HepG2 (cell line): ENCODE results near the gene GMEB2. TPM values are rescaled to one million over a fixed set of nuclear protein-coding genes. Genes with fewer than 3 reads are reported as not detected.

Experiments used
- ARID3A ChIP-seq: IDR thresholded peaks from 2 replicates; pipeline ENCODE4 v1.6.1; 2012; ENCODE audit warnings: low read depth, low read length, improper control_type of control experiment
- CCAR2 ChIP-seq: fragments of 200-400 bp; formaldehyde crosslinking; optimal IDR thresholded peaks from 2 replicates; pipeline ENCODE3; 2018; ENCODE audit warnings: low read depth, mild to moderate bottlenecking, low read length, moderate library complexity
- DBP ChIP-seq: sonication (generic); formaldehyde crosslinking; IDR thresholded peaks from 2 replicates; pipeline ENCODE4 v1.4.0; 2020; ENCODE audit warnings: missing genetic modification reagents; ENCODE audit errors: not compliant biosample characterization
- E2F1 ChIP-seq: sonication (generic); formaldehyde crosslinking; IDR thresholded peaks from 2 replicates; pipeline ENCODE4 v1.5.0; 2020; ENCODE audit warnings: missing genetic modification reagents
- HNF4A ChIP-seq: sonication (generic); formaldehyde crosslinking; IDR thresholded peaks from 2 replicates; pipeline ENCODE4 v1.4.0; 2020; ENCODE audit warnings: missing genetic modification reagents
- KAT8 ChIP-seq: IDR thresholded peaks from 2 replicates; pipeline ENCODE4 v1.6.1; 2016; ENCODE audit warnings: missing genetic modification reagents, missing compliant biosample characterization
- KLF16 ChIP-seq, 2 experiments: sonication (generic) in 1 of 2; formaldehyde crosslinking in 1 of 2; IDR thresholded peaks; 2 replicates each; pipeline versions ENCODE4 v1.6.1 to v1.8.0; 2016 to 2023; ENCODE audit warnings: missing genetic modification reagents in 2 of 2, missing compliant biosample characterization in 1 of 2
- NCOA1 ChIP-seq: sonication (generic); formaldehyde crosslinking; IDR thresholded peaks from 2 replicates; pipeline ENCODE4 v1.9.0; 2021; ENCODE audit warnings: missing genetic modification reagents
- NONO ChIP-seq, 2 experiments: fragments of 450-650 bp in 1 of 2; sonication (generic) in 1 of 2; formaldehyde crosslinking in 1 of 2; IDR thresholded peaks in 1 of 2; conservative IDR thresholded peaks in 1 of 2; 2 replicates each; pipeline versions ENCODE4 v1.6.1 to v1.8.0; 2017 to 2022; ENCODE audit warnings: mild to moderate bottlenecking in 1 of 2, missing genetic modification reagents in 1 of 2, moderate library complexity in 1 of 2
- ONECUT2 ChIP-seq: sonication (generic); formaldehyde crosslinking; IDR thresholded peaks from 2 replicates; pipeline ENCODE4 v1.4.0; 2020; ENCODE audit warnings: missing genetic modification reagents
- SALL1 ChIP-seq: sonication (generic); formaldehyde crosslinking; IDR thresholded peaks from 2 replicates; pipeline ENCODE4 v1.8.0; 2022; ENCODE audit warnings: mild to moderate bottlenecking, missing genetic modification reagents
- TARDBP ChIP-seq: sonication (generic); formaldehyde crosslinking; IDR thresholded peaks from 2 replicates; pipeline ENCODE4 v1.8.0; 2022; ENCODE audit warnings: mild to moderate bottlenecking, missing genetic modification reagents
- THAP7 ChIP-seq: sonication (generic); formaldehyde crosslinking; IDR thresholded peaks from 2 replicates; pipeline ENCODE4 v1.8.1; 2023; ENCODE audit warnings: mild to moderate bottlenecking, missing genetic modification reagents
- XBP1 ChIP-seq: sonication (generic); formaldehyde crosslinking; IDR thresholded peaks from 2 replicates; pipeline ENCODE4 v1.5.0; 2020; ENCODE audit warnings: missing genetic modification reagents
- ZBTB10 ChIP-seq: sonication (generic); formaldehyde crosslinking; IDR thresholded peaks from 2 replicates; pipeline ENCODE4 v1.4.0; 2020; ENCODE audit warnings: missing genetic modification reagents, borderline replicate concordance
- ZNF687 ChIP-seq: sonication (generic); formaldehyde crosslinking; IDR thresholded peaks from 2 replicates; pipeline ENCODE4 v1.5.1; 2020; ENCODE audit warnings: mild to moderate bottlenecking, missing genetic modification reagents, moderate library complexity
- ZNF773 ChIP-seq: sonication (generic); formaldehyde crosslinking; IDR thresholded peaks from 2 replicates; pipeline ENCODE4 v1.4.0; 2020; ENCODE audit warnings: missing genetic modification reagents, borderline replicate concordance
- polyA plus RNA-seq, 8 experiments: library from polyadenylated mRNA; depleted of rRNA in 3 of 8; stranded (reverse) in 7 of 8; unstranded in 1 of 8; fragments of >200 nt; fragmentation: Illumina TruSeq in 4 of 8; extraction: Trizol in 4 of 8; gene quantifications; 2 replicates each; pipeline versions ENCODE4 v1.2.1 to v1.2.3, GENCODE V29; 2011 to 2016; ENCODE audit warnings: low read depth in 4 of 8, missing spikeins in 1 of 8, mixed read lengths in 1 of 8; ENCODE audit not compliant: insufficient read depth in 1 of 8
- total RNA-seq, 5 experiments: library from RNA; depleted of rRNA; stranded (reverse); fragments of >200 nt; fragmentation: Illumina TruSeq; extraction: Trizol; gene quantifications; 2 replicates each; pipeline ENCODE4 v1.2.3, GENCODE V29; 2016; ENCODE audit warnings: low read depth in 1 of 5

The GMEB2 gene
- total and polyA plus RNA-seq, 2 of the 13 experiments (the other 11 are each of a cell fraction or from before 2014, with no cell fraction given): 10.6 to 12.4 TPM

- TF ChIP-seq ZNF687 (CRISPR knock-in tag) (peak; percentile 6), ARID3A (no peak), SALL1 (CRISPR knock-in tag) (peak; percentile 76), THAP7 (no peak), ZNF773 (no peak; the same call in 1 of the 2 replicates), ZBTB10 (CRISPR knock-in tag) (peak; percentile 83), CCAR2 (no peak), E2F1 (CRISPR knock-in tag) (peak; percentile 37; the same call in 1 of the 2 replicates), NONO (IDR thresholded peaks at IDR 0.05) (no peak), NONO (CRISPR knock-in tag; conservative IDR thresholded peaks at IDR 0.05) (no peak), XBP1 (CRISPR knock-in tag) (no peak), KLF16 (CRISPR knock-in tag; IDR thresholded peaks at IDR 0.05) (no peak), DBP (CRISPR knock-in tag) (peak; percentile 72), KAT8 (no peak), NCOA1 (CRISPR knock-in tag) (no peak), ONECUT2 (CRISPR knock-in tag) (no peak), TARDBP (CRISPR knock-in tag) (no peak), HNF4A (CRISPR knock-in tag) (no peak)
Observed at GRCh38 chr20:63626424-63627128, at the start of gene GMEB2 (continued).
